NCI-H2227 (cell line): ENCODE results near the gene DNAJB8.

Experiments used
- DNase-seq: peaks from one replicate; lab custom pipeline; 2025; ENCODE audit not compliant: unreplicated experiment; lab: John Stamatoyannopoulos, UW

Gene DNAJB8

GRCh38 chr3:128413413-128414205 is 53.1 kb downstream of the DNAJB8 start:
- no peak for DNase-seq

GRCh38 chr3:128413003-128413370 is 53.7 kb downstream of the DNAJB8 start:
- no peak for DNase-seq
